Measurements from ENCODE around the gene SFTPA2. TPM values are rescaled to one million over a fixed set of nuclear protein-coding genes. Genes with fewer than 3 reads are reported as not detected.
"Not testable (repeated sequence)": the region's sequence is repeated elsewhere in the genome, so short reads cannot be mapped to it uniquely, and the experiment has no call there.

SFTPA2 gene
- total RNA-seq, 1 donor from 2014 or later, result 7.9 TPM

GRCh38 chr10:79511891-79512583, 48.2 kb downstream of the SFTPA2 start, which contains the start of gene EIF5AL1:
TSS of gene EIF5AL1 (plus strand) at chr10:79512533. CDS start at chr10:79512650, 117 bp downstream.
- DNase-seq (ENCODE audit: low spot score), result not testable (repeated sequence)

DNA sequence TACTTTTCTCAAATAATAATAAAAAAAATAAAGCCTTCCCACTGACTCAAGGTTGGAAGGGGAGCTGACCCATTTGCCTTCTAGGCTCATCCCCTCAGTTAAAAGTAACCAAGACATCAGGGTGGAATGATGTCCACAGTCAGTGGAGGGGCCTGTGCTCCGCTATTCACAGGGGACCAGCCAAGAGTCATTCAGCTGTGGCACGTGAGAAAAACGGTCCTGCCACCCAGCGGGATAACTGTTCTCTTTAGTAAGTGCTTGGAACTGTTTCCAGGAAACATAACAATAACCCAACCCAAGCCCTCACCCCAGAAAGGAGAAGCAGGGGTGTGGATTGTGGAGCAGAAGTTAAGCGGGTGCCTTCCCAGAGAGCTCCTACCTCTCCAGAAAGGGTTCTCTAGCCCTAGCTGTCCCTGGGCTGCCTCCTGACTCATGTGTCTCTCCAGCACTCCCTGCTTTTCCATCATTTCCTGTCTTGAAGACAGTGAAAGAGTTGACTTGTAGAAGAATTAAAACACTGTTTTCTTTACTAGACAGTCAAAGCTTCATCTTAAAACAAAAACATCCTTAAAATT, 50.2 kb downstream of the SFTPA2 start:
- not testable (repeated sequence) for DNase-seq (ENCODE audit: low spot score)

DNA sequence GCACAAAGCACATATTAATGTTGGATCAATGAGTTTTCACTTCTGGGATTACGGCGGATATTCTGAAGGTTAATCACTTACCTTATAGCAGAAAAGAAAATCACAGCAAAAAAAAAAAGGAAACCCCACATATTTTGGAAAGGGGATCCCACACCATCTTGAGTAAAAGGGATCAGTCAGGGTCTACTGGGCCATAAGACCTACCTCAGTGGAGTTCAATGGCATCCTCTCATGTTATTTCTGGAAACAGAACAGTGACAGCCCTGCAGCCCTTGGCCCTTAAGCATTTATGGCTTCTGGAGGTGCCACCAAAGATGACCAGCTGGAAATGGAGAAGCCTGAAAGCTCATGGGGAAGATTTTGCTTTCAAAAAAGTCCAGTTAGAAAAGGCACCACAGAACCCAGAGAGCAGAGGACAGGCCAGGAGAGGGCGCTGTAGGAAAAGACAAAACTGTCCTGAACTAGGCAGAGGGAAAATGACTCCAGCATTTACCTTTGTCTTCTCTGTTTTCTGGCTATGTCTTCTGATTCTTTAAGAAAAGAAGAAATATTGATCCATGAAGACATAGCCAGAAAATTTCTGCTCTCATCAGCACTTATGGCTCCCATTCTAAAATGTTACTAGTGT, 50.8 kb downstream of the SFTPA2 start:
- not testable (repeated sequence) for DNase-seq (ENCODE audit: low spot score)

DNA sequence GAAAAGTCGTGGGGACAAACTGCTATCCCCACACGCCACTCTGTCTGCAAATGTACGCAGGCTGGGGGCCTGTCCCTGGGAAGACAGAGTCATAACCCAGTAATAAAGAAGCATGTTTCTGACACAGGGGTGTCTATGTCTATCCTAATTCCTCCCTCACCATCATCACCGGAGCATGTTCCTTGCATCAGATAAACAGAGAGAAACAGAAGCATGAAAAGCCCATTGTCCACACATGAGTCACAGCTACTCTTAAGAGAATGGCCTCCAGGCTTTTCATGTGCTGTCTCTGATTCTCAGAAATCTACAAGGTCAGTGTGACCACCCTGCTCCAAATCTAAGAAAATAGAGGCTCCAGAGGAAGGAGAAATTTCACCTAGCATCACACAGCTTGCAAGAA, 52.0 kb downstream of the SFTPA2 start:
- not testable (repeated sequence) for DNase-seq (ENCODE audit: low spot score)

DNA sequence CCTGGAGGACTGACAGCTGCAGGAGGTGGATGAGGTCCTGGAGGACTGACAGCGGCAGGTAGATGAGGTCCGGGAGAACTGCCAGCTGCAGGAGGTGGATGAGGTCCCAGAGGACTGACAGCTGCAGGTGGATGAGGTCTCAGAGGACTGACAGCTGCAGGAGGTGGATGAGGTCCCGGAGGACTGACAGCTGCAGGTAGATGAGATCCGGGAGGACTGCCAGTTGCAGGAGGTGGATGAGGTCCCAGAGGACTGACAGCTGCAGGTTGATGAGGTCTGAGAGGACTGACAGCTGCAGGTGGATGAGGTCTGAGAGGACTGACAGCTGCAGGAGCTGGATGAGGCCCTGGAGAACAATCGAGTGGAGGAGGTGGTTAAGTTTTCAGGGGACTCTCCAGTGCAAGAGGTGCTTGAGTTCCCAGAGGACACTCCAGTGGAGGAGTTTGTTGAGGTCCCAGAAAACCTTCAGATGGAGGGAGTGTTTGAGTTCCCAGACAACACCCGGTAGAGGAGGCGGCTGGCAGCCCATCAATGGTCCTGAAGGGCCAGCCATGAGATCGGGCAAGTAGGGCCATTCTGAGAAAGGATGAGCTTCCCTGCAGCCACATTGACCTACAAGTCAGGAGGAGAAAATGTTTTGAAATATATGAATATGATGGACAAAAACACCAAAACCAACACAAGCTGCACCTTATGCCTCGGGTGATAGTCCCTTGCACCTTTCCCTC, 52.6 kb downstream of the SFTPA2 start:
- DNase-seq (ENCODE audit: low spot score), result no peak

Other genes with a start within 250 kb of the SFTPA2 start
- gene PPIF, start 212.9 kb downstream of the SFTPA2 start, total RNA-seq, result 49.4 TPM
- 36.7 TPM for gene ZCCHC24, start 114.8 kb downstream of the SFTPA2 start, total RNA-seq
- gene EIF5AL1, start 47.9 kb downstream of the SFTPA2 start, total RNA-seq, result 0.14 TPM
- 7.0 TPM for gene SFTPA1, start 50.5 kb upstream of the SFTPA2 start, total RNA-seq
- 2.4 TPM for gene NUTM2B, start 142.8 kb upstream of the SFTPA2 start, total RNA-seq